ENCODE data around the gene FAM184A. TPM values are rescaled to one million over a fixed set of nuclear protein-coding genes. Genes with fewer than 3 reads are reported as not detected.
A peak's percentile ranks its signal among the peaks of the same experiment; 100 is the strongest.
"Not testable (repeated sequence)": the region's sequence is repeated elsewhere in the genome, so short reads cannot be mapped to it uniquely, and the experiment has no call there.

FAM184A gene, protein sequence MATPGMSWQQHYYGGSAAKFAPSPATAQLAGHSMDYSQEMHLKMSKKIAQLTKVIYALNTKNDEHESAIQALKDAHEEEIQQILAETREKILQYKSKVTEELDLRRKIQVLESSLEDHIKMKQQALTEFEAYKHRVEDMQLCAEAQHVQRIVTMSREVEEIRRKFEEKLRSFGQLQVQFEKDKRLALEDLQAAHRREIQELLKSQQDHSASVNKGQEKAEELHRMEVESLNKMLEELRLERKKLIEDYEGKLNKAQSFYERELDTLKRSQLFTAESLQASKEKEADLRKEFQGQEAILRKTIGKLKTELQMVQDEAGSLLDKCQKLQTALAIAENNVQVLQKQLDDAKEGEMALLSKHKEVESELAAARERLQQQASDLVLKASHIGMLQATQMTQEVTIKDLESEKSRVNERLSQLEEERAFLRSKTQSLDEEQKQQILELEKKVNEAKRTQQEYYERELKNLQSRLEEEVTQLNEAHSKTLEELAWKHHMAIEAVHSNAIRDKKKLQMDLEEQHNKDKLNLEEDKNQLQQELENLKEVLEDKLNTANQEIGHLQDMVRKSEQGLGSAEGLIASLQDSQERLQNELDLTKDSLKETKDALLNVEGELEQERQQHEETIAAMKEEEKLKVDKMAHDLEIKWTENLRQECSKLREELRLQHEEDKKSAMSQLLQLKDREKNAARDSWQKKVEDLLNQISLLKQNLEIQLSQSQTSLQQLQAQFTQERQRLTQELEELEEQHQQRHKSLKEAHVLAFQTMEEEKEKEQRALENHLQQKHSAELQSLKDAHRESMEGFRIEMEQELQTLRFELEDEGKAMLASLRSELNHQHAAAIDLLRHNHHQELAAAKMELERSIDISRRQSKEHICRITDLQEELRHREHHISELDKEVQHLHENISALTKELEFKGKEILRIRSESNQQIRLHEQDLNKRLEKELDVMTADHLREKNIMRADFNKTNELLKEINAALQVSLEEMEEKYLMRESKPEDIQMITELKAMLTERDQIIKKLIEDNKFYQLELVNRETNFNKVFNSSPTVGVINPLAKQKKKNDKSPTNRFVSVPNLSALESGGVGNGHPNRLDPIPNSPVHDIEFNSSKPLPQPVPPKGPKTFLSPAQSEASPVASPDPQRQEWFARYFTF
- 10 to 100 TPM in 7 of 10 donors, 1 to 10 TPM in 3; 6.5 to 16.4 (median 12.5) TPM for polyA plus RNA-seq (ENCODE audit: insufficient read length in 10 of 10)
- long read RNA-seq, donor 1: 0 reads
- long read RNA-seq, donor 2: 0 reads
- long read RNA-seq, donor 3: 0 reads
- long read RNA-seq, donor 4: 0 reads
- long read RNA-seq, donor 5: 0 reads
- long read RNA-seq, donor 6: 0 reads
- long read RNA-seq, donor 7: 0 reads
- long read RNA-seq, donor 8: 0 reads
- long read RNA-seq, donor 9: 0 reads

DNA sequence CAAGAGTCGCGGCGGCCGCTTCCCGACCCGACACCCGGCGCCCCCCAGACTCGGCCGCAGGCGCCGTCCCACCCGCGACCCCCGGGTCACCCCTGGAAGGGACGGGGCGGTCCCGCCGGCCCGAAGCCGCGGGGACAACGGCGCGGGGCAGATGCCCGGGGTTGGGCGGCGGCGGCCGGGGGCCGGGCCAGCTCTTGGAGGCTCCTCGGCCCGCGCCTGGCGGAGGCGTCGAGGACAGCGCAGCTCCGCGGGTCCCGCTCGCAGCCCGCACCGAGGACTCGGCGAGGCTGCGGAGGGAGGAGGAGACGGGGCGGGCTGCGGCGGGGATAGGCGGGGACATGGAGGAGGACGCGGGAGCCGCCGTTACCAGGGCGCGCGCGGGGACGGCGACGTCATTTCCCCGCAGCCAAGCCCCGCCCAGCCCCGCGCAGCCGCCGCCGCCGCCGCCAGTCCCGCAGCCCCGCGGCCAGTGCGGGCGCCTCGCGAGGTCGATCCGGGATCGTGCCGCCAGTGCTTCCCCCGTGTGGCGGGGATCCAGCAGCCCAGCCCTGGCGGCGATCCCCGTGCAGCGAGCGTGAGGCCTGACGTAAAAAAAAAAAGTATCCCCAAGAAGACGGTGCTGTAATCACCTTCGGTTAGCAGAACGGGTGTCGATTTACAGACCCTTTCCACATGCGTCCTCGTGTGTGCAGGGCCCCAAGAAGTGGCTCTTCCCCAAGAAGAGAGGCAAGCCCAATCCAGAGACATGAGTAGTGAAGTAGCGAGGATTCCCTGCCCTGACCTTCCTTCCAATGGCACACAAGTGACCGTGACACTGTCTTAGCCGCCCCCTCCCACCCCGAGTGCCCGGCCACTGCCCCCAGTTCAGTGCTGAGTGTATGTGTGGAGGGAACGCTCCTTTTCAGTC, at the start of gene FAM184A:
Gene FAM184A (minus strand): TSS at position 289 of the 907 bp plus-strand sequence. CDS start 365 bp downstream, outside the sequence.
- peak; percentile 64 to 90 (median 75) for DNase-seq

DNA sequence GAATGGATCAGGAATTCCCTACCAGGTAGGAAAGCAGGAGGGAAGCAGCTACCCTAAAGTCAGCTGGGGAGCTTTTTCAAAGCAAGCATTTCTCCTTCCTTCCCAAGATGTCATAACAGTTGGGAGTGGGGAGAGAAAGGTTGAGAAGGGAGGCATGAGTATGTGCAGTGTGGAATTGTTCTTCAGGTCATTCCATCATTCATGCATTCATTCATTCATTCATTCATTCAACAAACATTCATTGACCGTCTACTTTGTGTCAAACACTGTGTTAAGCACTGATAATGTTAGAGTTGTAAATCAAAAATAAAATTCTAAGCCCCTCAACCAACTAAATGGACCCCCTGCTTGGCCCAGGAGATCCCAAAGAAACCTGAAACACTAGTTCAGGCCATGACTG, 49.2 kb upstream of the FAM184A start:
- DNase-seq: no peak

DNA sequence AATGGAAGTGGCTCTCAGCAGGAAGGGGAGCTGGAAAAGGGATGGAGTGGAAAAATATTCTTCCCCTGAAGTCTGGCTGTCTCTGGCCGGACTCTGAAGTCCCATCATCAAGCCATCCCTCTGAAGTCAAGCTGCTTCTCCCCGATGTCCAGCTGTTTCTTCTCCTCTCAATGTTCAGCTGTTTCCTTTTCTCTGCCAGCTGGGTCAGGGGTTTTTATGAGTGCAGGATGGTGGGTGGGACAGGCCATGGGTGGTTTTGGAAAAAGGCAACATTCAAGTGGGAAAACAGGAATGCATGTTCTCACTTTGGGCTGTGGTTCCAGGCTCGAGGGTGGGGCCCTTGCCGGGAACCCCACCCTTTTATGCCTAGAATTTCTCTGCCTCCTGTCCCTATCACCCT, 48.4 kb upstream of the FAM184A start:
- no peak for DNase-seq

DNA sequence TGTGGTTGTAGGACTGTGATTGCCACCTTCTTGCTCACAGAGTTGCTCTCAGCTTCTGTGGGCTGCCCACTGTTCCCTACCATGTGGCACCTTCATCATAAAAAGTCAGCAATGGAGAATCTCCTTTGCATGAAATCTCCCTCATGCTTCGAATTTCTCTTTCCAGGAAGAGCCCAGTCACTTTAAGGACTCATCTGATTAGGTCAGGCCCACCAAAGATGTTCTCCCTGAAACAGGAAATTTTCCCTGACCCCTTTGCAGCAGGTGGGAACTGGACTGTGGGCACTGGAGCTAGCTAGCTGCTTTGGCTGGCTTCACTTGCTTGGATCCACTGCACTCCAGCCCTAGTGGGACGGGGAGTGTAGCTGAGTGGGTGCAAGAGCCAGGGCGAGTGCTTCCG, 47.7 kb upstream of the FAM184A start:
- no peak for DNase-seq

DNA sequence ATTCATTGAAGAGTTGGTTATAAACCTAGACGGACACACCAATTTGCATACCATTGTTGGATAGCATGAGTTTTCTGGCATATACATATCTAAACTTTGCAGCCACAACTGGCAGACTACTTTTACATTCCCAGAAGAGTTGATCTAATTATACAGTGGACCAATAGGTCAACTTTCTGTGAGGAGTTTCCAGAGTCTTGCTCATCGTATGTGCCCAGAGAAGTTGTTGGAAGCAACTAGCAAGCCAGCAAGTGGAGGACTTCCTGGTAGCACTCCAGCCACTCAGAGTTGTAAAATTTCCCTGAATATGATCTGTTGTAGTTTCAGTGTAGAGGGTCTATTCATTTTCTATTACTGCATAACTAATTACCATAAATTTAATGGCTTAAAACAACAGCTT, 47.1 kb upstream of the FAM184A start:
- no peak for DNase-seq

- no peak for DNase-seq
Observed at GRCh38 chr6:119124079-119124824, 45.8 kb upstream of the FAM184A start.

DNA sequence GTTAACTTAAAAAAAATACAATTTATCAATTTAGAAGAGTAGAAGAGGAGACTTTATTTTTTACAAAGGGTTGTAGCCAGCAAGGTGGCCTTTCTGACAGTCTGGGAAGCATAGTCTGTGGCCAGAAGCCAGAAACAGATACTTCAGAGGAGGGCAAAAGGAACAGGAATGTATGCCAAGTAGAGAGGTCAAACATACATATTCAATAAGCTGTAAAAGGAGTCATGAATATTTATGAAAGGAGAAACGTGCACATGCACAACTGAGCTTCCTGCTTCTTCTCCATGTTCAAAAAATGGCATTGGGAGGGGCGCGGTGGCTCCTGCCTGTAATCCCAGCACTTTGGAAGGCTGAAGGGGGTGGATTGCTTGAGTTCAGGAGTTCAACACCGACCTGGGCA, 43.9 kb upstream of the FAM184A start:
- no peak for DNase-seq

- DNase-seq: no peak
Observed at GRCh38 chr6:119121367-119121766, 42.9 kb upstream of the FAM184A start.

GRCh38 chr6:119119989-119120388, 41.5 kb upstream of the FAM184A start:
- peak in 1 of 3 donors; percentile 35 for DNase-seq

- not testable (repeated sequence) for DNase-seq
Observed at GRCh38 chr6:119119062-119119461, 40.6 kb upstream of the FAM184A start.

GRCh38 chr6:119116712-119117281, 38.3 kb upstream of the FAM184A start:
- DNase-seq: no peak

GRCh38 chr6:119113961-119114360, 35.5 kb upstream of the FAM184A start:
- no peak for DNase-seq

- no peak for DNase-seq
Observed at GRCh38 chr6:119112812-119113530, 34.5 kb upstream of the FAM184A start.

DNA sequence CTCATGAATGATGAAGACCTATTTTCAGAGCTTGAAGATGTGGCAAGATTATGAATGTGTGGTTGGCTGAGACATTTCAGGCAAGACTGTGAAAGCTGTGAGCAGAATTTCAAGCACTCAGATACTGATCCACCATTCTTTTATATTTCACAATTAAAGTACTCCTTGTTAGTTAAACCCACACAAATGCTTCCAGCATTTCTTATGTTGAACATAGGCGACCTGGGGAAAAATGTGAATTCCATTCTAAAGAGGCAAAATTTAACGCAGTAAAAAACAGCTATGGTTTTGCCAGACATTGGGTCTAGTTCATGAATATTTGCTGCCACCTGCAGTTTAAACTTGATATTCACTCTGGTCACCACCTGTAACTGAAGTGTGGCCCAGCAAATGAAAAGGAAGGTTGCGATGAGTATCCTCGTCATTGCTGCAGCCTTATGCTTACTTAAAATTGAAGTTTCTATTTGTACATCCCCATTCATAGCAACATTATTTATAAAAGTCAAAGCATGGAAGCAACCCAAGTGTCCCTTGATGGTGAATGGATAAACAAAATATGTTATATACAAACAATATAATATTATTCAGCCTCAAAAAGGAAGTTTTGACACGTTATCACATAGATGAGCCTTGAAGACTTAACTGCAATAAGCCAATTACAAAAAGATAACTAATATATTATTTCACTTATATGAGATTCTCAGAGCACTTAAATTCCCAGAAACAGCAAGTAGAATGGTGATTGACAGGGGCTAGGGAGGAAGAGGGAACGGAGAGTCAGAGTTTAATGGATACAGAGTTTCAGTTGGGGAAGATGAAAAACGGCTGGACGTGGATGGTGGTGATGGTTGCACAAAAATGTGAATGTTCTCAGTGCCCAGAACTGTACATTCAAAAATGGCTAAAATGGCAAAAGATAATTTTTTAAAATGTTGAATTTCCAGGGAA, 32.4 kb upstream of the FAM184A start:
- DNase-seq: peak; percentile 50 to 81 (median 77)

DNA sequence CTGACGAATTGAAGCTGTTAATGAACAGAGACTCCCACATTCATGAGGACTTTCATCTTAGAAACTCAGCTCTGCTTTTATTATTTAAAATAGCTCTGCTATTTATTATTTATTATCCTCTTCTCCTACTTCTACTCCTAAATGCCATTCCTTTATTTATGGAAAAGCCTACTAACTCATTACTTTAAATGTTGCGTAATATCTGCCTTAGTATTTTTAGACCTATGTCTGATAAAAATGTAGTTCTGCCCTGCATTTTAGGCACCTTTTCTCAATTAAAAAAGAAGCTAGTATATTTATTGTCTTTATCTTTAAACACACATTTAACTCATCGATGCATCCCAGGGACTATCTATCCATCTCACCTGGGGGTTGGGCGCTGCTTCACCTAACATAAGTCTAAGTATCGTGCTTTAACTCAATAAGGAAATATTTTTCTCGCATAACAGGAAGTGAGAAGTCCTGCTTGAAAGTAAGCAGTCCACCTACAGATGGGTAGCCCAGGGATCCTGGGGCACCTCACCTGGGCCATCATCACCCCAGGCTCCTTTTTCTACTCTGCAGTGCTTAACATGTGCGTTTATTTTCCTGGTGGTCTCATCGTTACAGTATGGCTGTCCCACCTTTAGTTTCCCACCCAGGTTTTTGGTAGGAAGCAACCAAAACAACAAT, 31.3 kb upstream of the FAM184A start:
- DNase-seq: no peak

DNA sequence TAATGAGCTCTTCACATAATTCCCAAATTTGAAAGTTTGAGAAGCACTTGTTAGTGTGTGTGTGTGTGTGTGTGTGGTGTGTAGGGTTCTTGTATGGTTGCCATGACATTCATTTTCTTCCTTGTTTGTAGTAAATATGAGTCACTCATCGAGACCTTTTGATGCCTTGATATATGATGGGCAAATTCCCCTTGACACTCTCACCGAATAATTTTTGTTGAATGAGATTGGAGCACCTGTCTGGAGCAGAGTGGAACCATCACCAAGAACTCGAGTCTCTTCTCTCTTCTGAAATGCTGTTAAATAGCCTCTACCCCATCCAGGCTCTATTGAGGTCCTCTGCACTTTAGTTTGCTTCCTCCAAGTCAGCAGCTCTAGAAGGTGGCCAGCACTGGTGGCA, 29.6 kb upstream of the FAM184A start:
- DNase-seq: no peak

GRCh38 chr6:119105282-119105681, 26.8 kb upstream of the FAM184A start:
- DNase-seq: no peak
